ENCODE data around the gene AKAP6. TPM values are rescaled to one million over a fixed set of nuclear protein-coding genes. Genes with fewer than 3 reads are reported as not detected.

The AKAP6 gene
- total RNA-seq, 2 experiments from 2014 or later, result 0.13 to 0.72 TPM

- Histone ChIP-seq H3K9me2 (ENCODE audit: insufficient read depth, low read length) (no peaks in the 10 kb centered on the region), H3K4me3 (ENCODE audit: low read depth, low read length, poor library complexity, severe bottlenecking) (no peak overlapping the region), H3K36me3 (ENCODE audit: insufficient read depth, low read length) (no peaks in the 10 kb centered on the region), H4K20me1 (ENCODE audit: insufficient read depth, low read length) (no peaks in the 10 kb centered on the region), H3K4me2 (ENCODE audit: low read length) (no peak overlapping the region), H3K79me2 (ENCODE audit: insufficient read depth, low read depth, low read length) (no peaks in the 10 kb centered on the region), H3K4me1 (ENCODE audit: insufficient read depth, low read length, poor library complexity, severe bottlenecking) (no peaks in the 10 kb centered on the region), H3K9me3 (ENCODE audit: low read length) (no peaks in the 10 kb centered on the region), H3K27ac (ENCODE audit: low read depth, low read length, poor library complexity, severe bottlenecking) (no peak overlapping the region), H2AFZ (ENCODE audit: low read length) (no peak overlapping the region)
- CTCF ChIA-PET (ENCODE audit: unreplicated experiment), result no interaction called here
- BruUV-seq (replicated peaks), result no TSS peak
- no peak for TF ChIP-seq CTCF (conservative IDR thresholded peaks at IDR 0.05; ENCODE audit: low read length)
- TF ChIP-seq EZH2phosphoT487 (IDR thresholded peaks at IDR 0.05; ENCODE audit: borderline replicate concordance, low read depth, low read length), result no peak
- no peak for DNase-seq (ENCODE audit: low spot score)
- POLR2A ChIA-PET, result interaction anchor here (0.6 kb wide), 1 partner anchor 1653 kb away, joined by 3 read pairs; no protein-coding TSS in a partner anchor
- intact Hi-C loops (cut with micrococcal nuclease; ENCODE audit: unreplicated experiment), result no loop called here
Observed at GRCh38 chr14:32443890-32444661, 115.0 kb downstream of the AKAP6 start.

DNA sequence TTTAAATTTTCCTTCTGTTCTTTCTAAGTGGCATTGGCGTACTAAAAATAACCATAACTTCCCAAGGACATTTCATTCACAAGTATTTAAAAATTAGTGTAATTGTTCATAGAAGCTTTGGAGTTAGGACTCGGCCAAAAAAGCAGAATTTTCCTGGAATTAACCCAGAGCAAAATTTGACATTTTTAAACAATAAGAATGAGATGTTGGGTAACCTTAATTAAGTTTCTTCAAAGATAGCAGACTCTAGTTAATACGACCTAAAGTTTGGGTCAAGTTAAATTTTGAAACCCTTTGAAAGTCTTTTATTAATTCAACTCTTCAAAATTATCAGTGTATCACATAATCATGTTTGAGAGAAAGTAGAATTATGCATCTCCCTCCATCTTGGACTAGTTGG, 118.3 kb downstream of the AKAP6 start:
- Histone ChIP-seq H3K4me1 (ENCODE audit: insufficient read depth, low read length, poor library complexity, severe bottlenecking) (no peaks in the 10 kb centered on the region), H3K79me2 (ENCODE audit: insufficient read depth, low read depth, low read length) (no peaks in the 10 kb centered on the region), H3K4me3 (ENCODE audit: low read depth, low read length, poor library complexity, severe bottlenecking) (no peak overlapping the region), H3K36me3 (ENCODE audit: insufficient read depth, low read length) (no peaks in the 10 kb centered on the region), H3K9me2 (ENCODE audit: insufficient read depth, low read length) (no peaks in the 10 kb centered on the region), H3K4me2 (ENCODE audit: low read length) (no peak overlapping the region), H2AFZ (ENCODE audit: low read length) (no peak overlapping the region), H3K9me3 (ENCODE audit: low read length) (no peaks in the 10 kb centered on the region), H3K27ac (ENCODE audit: low read depth, low read length, poor library complexity, severe bottlenecking) (no peak overlapping the region), H4K20me1 (ENCODE audit: insufficient read depth, low read length) (no peaks in the 10 kb centered on the region)
- POLR2A ChIA-PET, result no interaction called here
- TF ChIP-seq CTCF (conservative IDR thresholded peaks at IDR 0.05; ENCODE audit: low read length) (no peak), EZH2phosphoT487 (IDR thresholded peaks at IDR 0.05; ENCODE audit: borderline replicate concordance, low read depth, low read length) (no peak)
- CTCF ChIA-PET (ENCODE audit: unreplicated experiment), result no interaction called here
- intact Hi-C loops (cut with micrococcal nuclease; ENCODE audit: unreplicated experiment), result no loop called here
- no peak for DNase-seq (ENCODE audit: low spot score)
- BruUV-seq (replicated peaks), result no TSS peak

DNA sequence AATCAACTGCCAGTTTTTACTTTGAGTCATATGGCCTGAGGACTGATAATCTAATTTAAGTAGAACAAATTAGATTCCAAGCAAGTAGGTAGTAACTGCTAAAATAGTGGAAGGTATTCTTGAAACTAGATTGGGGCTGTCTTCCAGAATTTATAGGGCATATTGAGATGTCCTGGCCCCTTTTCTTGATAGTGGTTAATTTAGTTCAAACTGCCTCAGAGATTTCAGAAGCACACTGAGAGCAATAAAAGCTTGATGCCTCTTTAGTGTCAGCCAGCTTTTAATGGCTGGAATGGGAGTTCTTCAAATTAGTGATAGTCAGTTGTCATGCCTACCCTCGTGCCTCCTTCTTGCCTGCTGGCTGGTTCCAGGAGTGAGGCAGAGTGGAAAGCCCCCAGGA, 120.5 kb downstream of the AKAP6 start:
- BruUV-seq (replicated peaks), result no TSS peak

More for the DNA sequence above, 120.5 kb downstream of the AKAP6 start:
- no peak overlapping the region for H3K4me2 ChIP-seq (ENCODE audit: low read length)
- no peak overlapping the region for H3K27ac ChIP-seq (ENCODE audit: low read depth, low read length, poor library complexity, severe bottlenecking)
- H3K9me3 ChIP-seq (ENCODE audit: low read length), result no peaks in the 10 kb centered on the region
- intact Hi-C loops (cut with micrococcal nuclease; ENCODE audit: unreplicated experiment), result no loop called here
- ChIA-PET POLR2A (interaction anchor here (0.6 kb wide), 1 partner anchor 315 kb away, joined by 6 read pairs; no protein-coding TSS in a partner anchor), CTCF (ENCODE audit: unreplicated experiment) (no interaction called here)
- TF ChIP-seq EZH2phosphoT487 (IDR thresholded peaks at IDR 0.05; ENCODE audit: borderline replicate concordance, low read depth, low read length) (no peak), CTCF (conservative IDR thresholded peaks at IDR 0.05; ENCODE audit: low read length) (no peak)
- H4K20me1 ChIP-seq (ENCODE audit: insufficient read depth, low read length), result no peaks in the 10 kb centered on the region
- no peak overlapping the region for H2AFZ ChIP-seq (ENCODE audit: low read length)
- no peak overlapping the region for H3K4me3 ChIP-seq (ENCODE audit: low read depth, low read length, poor library complexity, severe bottlenecking)
- no peaks in the 10 kb centered on the region for H3K4me1 ChIP-seq (ENCODE audit: insufficient read depth, low read length, poor library complexity, severe bottlenecking)
- no peaks in the 10 kb centered on the region for H3K79me2 ChIP-seq (ENCODE audit: insufficient read depth, low read depth, low read length)
- H3K36me3 ChIP-seq (ENCODE audit: insufficient read depth, low read length), result no peaks in the 10 kb centered on the region
- no peaks in the 10 kb centered on the region for H3K9me2 ChIP-seq (ENCODE audit: insufficient read depth, low read length)
- DNase-seq (ENCODE audit: low spot score), result no peak

Measured in OCI-LY7 (cell line).